GM12875 (cell line): Measurements from ENCODE around the gene KLHL3.

Experiments used
- H3K4me3 ChIP-seq: one replicate; pipeline ENCODE4 v1.5.1; 2011; ENCODE audit warnings: low read depth, low read length, control low read depth
- TF ChIP-seq, protein P1 (sequence below): IDR thresholded peaks from 2 replicates; pipeline ENCODE4 v1.5.1; 2011; ENCODE audit warnings: low read depth, mild to moderate bottlenecking, control low read depth, inconsistent platforms, low read length, moderate library complexity, borderline replicate concordance; ENCODE audit not compliant: insufficient read depth

KLHL3 gene

DNA sequence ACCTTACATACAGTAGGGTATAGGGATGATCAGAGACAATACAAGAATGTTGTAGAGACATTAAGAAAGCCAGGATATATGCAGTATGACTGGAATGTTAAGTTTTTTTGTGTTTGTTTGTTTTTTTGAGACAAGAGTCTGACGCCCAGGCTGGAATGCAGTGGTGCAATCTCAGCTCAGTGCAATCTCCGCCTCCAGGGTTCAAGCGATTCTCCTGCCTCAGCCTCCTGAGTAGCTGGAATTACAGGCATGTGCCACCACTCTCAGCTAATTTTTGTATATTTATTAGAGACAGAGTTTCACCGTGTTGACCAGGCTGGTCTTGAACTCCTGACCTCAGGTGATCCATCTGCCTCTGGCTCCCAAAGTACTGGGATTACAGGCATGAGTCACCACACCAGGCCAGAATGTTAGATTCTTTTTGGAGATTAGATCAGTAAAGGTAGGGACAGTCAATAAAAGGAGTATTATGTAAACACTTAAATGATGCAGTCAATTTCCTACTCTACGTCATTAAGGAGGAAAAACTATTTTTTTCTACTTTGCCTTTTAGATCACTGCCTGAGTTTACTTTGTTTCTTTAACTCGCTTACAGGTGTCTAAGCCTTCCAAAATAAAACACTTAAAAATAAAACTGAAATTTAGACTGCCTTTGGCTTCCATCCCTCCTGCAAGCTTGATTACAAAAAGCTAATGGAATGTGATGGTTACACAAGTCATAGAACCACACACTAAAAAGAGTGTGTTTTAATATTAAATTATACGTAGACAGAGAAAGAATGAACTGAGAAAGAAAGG lies 25.0 kb upstream of the KLHL3 start:
- TF ChIP-seq, protein P1, sequence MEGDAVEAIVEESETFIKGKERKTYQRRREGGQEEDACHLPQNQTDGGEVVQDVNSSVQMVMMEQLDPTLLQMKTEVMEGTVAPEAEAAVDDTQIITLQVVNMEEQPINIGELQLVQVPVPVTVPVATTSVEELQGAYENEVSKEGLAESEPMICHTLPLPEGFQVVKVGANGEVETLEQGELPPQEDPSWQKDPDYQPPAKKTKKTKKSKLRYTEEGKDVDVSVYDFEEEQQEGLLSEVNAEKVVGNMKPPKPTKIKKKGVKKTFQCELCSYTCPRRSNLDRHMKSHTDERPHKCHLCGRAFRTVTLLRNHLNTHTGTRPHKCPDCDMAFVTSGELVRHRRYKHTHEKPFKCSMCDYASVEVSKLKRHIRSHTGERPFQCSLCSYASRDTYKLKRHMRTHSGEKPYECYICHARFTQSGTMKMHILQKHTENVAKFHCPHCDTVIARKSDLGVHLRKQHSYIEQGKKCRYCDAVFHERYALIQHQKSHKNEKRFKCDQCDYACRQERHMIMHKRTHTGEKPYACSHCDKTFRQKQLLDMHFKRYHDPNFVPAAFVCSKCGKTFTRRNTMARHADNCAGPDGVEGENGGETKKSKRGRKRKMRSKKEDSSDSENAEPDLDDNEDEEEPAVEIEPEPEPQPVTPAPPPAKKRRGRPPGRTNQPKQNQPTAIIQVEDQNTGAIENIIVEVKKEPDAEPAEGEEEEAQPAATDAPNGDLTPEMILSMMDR = no peak
- no peak overlapping the region for H3K4me3 ChIP-seq

DNA sequence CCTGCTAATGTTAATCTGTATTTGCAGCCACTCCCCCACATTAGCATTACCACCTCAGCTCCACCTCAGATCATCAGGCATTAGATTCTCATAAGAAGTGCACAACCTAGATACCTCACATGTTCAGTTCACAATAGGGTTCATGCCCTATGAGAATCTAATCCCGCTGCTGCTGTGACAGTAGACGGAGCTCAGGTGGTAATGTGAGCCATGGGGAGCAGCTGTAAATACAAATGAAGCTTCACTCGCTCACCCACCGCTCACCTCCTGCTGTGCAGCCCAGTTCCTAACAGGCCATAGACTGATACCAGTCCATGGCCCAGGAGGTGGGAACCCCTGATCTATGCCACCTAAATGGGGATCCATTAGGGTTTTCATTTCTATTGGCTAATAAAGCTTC lies 24.4 kb upstream of the KLHL3 start:
- TF ChIP-seq, protein P1 = no peak
- H3K4me3 ChIP-seq = no peak overlapping the region

DNA sequence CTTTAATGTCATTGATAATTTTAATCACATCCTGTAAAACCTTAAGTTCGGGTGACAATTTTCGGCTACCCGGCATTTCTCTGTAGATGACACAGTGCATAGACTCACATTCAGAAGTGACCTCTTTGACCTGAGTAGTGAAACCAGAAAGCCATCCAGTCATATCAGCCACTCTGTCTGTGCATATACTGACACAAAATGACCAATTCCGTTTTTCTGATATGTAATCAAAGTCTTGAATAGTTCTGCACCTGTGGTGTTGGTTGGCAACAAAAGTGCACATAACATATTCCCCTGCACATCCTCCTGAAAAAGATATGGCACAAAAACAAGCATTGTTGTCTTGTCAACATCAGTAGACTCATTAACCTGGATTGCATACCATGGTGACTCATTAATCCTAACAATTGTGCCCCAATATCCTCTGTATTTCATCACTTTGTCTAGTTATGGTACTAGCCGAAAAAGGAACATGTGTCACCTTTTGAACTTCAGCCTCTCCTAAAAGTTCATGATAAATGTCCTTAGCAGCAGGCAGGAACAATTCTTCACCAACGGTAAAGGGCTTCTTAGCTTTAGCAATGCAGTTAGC lies 22.9 kb upstream of the KLHL3 start:
- no peak overlapping the region for H3K4me3 ChIP-seq
- TF ChIP-seq, protein P1 = no peak

DNA sequence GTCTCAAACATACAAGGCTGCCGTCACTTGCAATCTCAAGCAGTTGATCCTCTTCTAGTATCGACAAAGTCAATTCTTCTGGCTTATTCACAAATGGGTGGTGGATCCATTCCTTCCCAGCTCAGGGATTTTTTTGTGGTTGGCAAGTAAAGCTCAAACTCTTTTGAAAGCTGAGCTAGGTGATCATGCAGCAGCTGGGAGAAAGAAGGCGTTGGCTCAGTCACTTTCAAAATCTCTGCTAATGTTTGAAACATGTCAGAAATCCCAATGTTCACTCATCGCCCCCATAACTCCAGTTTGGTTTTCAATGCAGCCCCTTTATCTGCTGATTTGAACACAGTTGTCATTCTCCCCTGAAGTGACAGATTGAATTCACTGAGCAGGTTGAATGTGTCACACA lies 22.2 kb upstream of the KLHL3 start:
- TF ChIP-seq, protein P1 = no peak
- no peak overlapping the region for H3K4me3 ChIP-seq

DNA sequence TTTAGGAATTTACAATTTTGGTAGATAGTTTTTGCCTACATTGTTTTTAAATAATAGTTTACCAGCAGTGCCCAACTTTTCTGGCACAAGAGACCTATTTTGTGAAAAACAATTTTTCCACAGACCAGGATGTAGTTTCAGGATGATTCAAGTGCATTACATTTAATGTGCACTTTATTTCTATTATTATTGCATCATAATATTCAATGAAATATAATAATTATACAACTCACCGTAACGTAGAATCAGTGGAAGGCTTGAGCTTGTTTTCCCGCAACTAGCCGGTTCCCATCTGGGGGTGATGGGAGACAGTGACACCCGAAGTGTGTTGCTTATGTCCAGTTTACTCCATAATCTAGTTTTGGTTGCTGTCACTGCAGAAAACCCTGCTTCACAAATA lies 21.7 kb upstream of the KLHL3 start:
- TF ChIP-seq, protein P1 = no peak
- no peak overlapping the region for H3K4me3 ChIP-seq

DNA sequence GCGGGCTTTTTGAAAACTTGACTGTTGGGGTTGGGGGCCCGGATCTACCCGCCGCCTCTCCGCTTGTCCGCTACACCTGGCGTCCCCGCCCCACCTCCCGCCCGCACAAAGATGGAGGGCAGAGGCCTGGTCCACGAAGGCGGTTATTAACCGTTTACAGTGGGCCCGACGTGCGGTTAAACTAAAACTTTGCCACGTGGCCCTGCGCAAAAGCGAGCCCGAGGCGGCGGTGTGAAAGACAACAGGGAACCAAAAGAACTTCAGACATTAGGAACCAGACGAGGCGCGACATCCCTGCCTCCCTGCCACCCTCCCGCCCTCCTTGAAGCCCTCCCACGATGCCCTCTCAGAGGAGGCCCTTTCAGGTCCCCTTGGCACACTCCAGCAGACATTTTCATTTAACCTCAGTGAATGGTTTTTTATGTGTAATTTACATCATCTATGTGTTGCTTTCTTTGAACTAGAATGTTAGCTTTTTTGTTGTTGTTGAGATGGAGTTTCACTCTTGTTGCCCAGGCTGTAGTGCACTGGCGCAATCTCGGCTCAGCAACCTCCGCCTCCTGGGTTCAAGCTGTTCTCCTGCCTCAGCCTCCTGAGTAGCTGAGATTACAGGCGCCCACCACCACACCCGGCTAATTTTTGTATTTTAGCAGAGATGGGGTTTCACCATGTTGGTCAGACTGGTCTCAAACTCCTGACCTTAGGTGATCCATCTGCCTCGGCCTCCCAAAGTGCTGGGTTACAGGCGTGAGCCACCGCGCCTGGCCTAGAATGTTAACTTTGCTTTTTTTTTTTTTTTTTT lies 19.3 kb upstream of the KLHL3 start:
- TF ChIP-seq, protein P1 = no peak
- peak overlapping the region; percentile 94 for H3K4me3 ChIP-seq
